GM18517 (cell line): ENCODE results near the gene KLHL2.
"Not testable (repeated sequence)": the region's sequence is repeated elsewhere in the genome, so short reads cannot be mapped to it uniquely, and the experiment has no call there.

ENCODE experiments used
- ATAC-seq: cut with Tn5 transposase; IDR thresholded peaks from one replicate; pipeline ENCODE4 v1.9.1; 2021; ENCODE audit warnings: mild to moderate bottlenecking, moderate library complexity; ENCODE audit not compliant: unreplicated experiment

KLHL2 gene

DNA sequence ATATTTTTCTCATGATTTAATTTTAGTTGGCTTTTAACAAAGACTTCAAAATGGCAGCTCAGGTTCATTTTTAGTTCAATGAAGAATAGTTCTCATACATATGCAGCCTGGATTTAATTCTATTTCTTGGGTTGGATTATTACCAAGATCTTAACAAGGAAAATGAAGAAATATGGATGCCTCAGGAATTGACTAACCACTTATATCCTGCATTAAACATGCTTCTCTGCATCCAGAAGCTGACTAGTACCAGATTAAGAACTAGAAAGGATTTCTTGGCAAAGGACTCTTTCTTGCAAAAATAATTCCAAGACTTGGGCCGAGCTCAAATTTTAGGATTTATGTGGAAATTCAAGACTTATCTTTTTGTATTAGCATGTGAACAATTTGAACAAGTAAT lies 5.6 kb upstream of the KLHL2 start:
- ATAC-seq: no peak

DNA sequence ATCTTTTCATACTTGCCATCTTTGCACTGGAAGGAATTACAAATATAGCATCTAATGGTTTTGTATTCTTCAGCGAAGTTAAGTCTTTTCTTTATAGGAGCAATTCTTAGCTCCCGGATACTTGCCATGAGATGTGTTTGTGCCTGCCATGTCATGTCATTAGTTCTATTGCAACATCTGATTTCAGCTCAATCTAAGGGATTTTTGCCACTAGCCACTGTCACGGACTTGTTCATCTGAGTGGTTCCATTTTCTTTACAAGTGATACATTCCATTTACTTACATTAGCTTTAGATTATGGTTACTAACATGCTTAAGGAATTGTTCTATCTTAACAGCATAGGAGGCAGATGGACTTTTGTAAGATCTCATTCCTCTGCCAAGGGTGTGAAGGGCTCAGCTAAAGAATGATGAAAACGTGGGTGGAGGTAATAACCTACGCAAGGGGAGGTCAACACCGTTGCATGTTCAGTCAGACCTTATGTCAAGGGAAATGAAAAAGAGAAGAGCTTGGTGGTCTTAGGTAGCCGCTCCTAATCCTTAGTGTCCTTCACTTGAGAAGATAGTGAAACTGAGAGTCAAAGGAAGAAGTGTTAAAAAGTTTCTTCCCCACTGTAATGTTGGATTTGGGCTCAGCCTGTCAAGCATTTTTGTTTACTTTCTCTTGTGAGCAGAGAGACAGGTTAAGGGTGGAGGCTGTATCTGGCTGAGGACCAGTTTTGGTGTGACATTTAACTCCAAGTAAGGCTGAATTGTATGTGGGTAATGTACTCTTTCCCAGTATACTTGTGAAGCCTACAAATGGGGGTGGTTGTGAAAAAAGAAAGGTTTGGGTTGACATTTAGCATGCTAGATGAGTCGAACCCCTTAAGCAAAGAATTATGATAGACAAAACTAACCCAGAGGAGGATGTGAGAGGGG lies 3.6 kb upstream of the KLHL2 start:
- no peak for ATAC-seq

- no peak for ATAC-seq
Measured at GRCh38 chr4:165204462-165204830, 2.9 kb upstream of the KLHL2 start.

DNA sequence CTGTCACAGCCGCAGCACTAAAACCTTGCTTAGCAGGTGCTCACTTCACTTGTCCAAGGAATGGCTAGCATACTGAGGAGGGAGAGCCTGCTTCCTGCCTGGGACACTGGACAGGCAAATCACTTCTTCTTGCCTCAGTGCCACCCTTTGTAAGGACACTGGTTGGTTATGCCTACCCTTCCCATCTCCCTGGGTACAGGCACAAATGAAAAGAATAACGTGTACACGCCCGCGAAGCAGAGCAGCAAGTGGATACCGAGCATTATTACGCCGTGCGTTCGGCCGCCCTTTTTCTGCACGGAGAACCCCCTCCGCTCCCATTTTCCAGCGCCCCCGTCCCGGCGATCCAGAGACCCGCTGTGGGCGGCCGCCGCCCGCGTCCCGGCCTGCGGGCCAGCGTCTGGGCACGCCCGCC lies 338 bp upstream of the KLHL2 start:
- ATAC-seq: peak; percentile 44

- no peak for ATAC-seq
Measured at GRCh38 chr4:165208221-165208652, 876 bp downstream of the KLHL2 start.

- ATAC-seq: no peak
Measured at GRCh38 chr4:165208741-165209388, 1.5 kb downstream of the KLHL2 start.

DNA sequence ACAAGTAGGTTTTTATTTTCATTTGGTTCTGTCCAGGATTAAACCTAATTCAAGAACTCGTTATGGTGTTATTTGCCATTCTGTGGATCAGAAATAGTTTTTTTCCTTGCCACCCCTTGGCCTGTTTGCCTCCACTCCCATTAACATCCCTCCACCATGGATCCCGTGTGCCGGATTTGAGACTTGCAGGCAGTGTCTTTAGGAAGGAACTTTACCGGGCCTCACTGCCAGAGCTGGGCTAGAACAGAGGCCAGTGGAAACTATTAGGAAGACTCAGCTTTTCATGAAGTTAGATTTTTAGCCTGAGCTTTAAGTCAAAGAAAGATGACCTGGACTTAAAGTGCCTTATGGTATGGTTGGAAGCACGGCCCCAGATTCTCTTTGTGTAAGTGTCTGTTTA lies 2.4 kb downstream of the KLHL2 start:
- ATAC-seq: no peak

DNA sequence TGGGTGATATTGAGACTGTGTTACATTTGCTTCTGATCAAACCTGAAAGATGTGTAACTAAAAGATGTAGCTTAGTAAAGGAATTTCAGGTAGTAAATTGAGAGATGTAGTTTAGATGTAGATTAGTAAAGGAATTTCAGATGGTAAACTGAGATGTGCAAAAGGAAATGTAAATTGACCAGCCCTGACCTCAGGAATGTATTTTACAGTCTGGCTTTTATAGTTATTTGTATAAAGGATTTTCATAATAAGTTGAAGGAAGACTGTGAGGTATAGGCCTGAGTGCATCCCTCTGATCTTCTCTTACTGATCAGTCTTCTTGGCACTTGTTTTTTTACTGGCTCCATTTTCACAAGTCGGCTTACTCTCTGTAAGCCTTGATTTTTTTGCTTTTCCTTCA lies 3.2 kb downstream of the KLHL2 start:
- ATAC-seq: no peak

- ATAC-seq: not testable (repeated sequence)
Measured at GRCh38 chr4:165212647-165213046, 5.3 kb downstream of the KLHL2 start.

DNA sequence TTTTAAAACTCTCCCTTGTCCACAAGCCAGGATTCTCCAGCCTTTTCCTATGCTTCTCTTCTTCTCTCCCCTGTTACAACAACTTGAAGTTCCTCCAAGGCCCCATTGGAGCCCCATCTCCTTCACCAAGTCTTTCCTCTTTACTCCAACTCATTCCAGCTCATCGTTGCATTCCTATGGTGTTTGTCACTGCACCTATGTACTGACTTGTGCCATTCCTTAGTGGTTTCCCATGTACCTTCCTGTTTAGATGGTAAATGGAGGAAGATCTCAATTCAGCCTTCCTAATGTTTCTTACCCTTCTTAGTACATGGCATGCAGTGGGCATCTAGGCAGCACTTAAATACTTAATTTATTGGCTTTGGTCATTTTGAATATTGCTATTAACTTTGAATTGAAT lies 6.0 kb downstream of the KLHL2 start:
- not testable (repeated sequence) for ATAC-seq

DNA sequence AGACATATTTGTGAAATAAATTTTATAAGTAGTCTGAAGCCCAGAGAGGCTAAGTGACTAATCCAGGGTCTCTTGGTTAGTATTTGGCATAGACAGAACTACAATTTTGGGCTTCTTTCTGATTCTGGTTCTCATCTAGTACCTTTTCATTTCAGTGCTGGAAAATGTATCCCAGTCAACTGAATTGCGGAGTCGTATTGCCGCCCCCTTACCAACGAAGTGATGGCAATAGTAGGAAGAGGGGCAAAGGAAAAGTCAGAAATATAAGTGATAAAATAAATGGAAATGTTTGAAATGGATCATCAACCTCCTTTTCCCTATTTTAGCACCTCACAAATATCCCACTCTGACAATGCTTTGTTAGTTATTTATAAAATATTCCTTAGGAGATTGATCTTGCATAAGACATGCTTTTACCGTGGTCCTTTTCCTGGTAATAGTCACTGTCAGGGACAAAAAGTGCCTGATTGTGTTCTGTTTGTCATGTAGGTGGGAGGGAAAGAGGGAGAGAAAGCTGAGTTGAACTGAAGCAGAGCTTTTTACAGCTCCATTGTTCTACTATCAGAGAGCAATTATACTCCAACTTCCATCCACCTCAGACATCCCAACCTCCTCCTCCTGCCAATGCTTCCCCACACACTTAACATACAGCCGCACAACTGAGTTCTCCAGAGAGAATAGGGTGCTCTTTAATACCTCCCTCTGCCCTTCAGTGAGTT lies 6.8 kb downstream of the KLHL2 start:
- ATAC-seq: not testable (repeated sequence)

GRCh38 chr4:165215034-165215751 lies 7.8 kb downstream of the KLHL2 start:
- ATAC-seq: peak; percentile 61

- peak; percentile 66 for ATAC-seq
Measured at GRCh38 chr4:165215761-165216487, 8.6 kb downstream of the KLHL2 start.

DNA sequence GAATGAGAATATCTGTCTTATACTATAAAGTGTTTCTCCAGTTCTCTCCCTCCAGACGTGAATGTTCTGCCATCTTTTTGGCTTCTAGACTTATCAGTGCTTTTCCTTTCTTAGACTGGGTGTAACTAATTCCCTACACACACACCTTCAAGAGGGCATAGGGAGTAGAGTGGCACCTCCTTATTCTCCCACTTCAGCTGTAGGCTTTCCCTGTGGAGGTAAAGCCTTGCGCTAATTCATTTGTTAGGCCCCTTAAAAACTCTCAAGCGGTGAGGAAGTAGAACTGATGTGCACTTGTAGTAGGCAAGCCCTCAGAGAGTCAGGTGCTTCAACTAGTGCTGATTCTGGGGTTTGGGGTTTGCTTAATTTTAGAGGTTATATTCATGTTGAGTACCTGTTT lies 10.0 kb downstream of the KLHL2 start:
- no peak for ATAC-seq

DNA sequence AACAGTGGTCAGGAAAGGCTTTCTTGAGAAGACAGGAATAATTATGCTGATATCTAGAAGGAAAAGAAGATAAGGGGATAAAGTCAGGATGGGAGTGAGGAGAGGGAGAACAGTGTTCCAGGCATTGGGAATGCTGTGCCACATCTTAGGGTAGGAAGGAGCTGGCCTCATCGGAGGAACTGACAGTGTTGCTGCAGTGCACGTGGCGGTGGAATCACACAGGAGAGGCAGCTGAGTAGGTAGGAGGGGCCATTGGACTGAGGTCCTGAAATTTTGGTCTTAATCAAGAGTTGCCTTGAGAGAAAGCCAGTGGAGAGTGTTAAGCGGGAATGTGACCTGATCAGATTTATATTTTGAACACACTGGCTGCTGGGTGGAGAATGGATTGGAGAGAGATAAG lies 13.9 kb downstream of the KLHL2 start:
- ATAC-seq: not testable (repeated sequence)

- not testable (repeated sequence) for ATAC-seq
Measured at GRCh38 chr4:165221993-165222650, 14.8 kb downstream of the KLHL2 start.

GRCh38 chr4:165222651-165222994 lies 15.3 kb downstream of the KLHL2 start:
- ATAC-seq: no peak

DNA sequence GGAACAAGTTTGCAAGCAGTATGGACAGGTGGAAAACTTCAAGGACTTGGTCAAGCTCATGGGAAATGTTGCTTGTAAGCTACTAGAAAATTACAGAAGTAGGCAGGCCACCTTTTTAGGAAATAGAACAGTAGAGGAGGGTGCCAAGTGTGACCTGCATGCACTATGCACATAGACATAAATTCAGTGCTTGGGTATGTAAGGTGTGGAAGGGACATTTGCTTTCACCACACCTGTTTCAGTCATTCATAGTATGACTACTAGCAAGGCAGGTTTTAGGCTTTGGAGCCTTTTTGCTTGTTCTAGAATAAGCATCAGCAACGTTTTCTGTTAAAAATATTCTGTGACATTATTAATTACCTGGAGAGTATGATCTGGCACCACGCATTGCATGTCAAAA lies 20.0 kb downstream of the KLHL2 start:
- ATAC-seq: not testable (repeated sequence)

GRCh38 chr4:165229490-165230200 lies 22.3 kb downstream of the KLHL2 start:
- ATAC-seq: not testable (repeated sequence)
